GM20431 (cell line): ENCODE data around the gene USP30.

Experiments used
- in situ Hi-C: fragments of 300-500 bp; cut with MseI, MboI; formaldehyde crosslinking; loops from one replicate; pipeline ENCODE4 v1.15.0; 2020; ENCODE audit warnings: low sequenced_read_pairs; ENCODE audit not compliant: unreplicated experiment

USP30 gene

GRCh38 chr12:109120557-109120956 is 68.2 kb downstream of the USP30 start:
- in situ Hi-C loops, result no loop called here

GRCh38 chr12:109121346-109121880 is 69.0 kb downstream of the USP30 start:
- in situ Hi-C loops, result no loop called here

- in situ Hi-C loops, result loop anchor here (25.0 kb wide), 1 partner anchor 262 kb away; no protein-coding TSS in a partner anchor
Measured at GRCh38 chr12:109124878-109125648, 72.7 kb downstream of the USP30 start.

GRCh38 chr12:109125791-109126190 is 73.4 kb downstream of the USP30 start:
- in situ Hi-C loops, result loop anchor here (25.0 kb wide), 1 partner anchor 262 kb away; no protein-coding TSS in a partner anchor

- in situ Hi-C loops, result loop anchor here (25.0 kb wide), 1 partner anchor 261 kb away; no protein-coding TSS in a partner anchor
Measured at GRCh38 chr12:109126784-109127183, 74.4 kb downstream of the USP30 start.

GRCh38 chr12:109127533-109128242 is 75.3 kb downstream of the USP30 start:
- in situ Hi-C loops, result loop anchor here (25.0 kb wide), 1 partner anchor 260 kb away; no protein-coding TSS in a partner anchor

- in situ Hi-C loops, result loop anchor here (25.0 kb wide), 1 partner anchor 257 kb away; no protein-coding TSS in a partner anchor
Measured at GRCh38 chr12:109130297-109131153, 78.1 kb downstream of the USP30 start.

GRCh38 chr12:109131154-109132050 is 79.0 kb downstream of the USP30 start:
- in situ Hi-C loops, result loop anchor here (25.0 kb wide), 1 partner anchor 256 kb away; no protein-coding TSS in a partner anchor

GRCh38 chr12:109134186-109134917 is 82.0 kb downstream of the USP30 start:
- in situ Hi-C loops, result loop anchor here (25.0 kb wide), 1 partner anchor 253 kb away; no protein-coding TSS in a partner anchor

- in situ Hi-C loops, result loop anchor here (25.0 kb wide), 1 partner anchor 250 kb away; no protein-coding TSS in a partner anchor
Measured at GRCh38 chr12:109137055-109137454, 84.7 kb downstream of the USP30 start.
